ENCODE data around the gene OPRL1. TPM values are rescaled to one million over a fixed set of nuclear protein-coding genes. Genes with fewer than 3 reads are reported as not detected.
A peak's percentile ranks its signal among the peaks of the same experiment; 100 is the strongest.

The OPRL1 gene
- total RNA-seq (ENCODE audit: unreplicated experiment): 10.2 TPM
- long read RNA-seq, partial matches to known transcripts: 0 of 1 reads
- long read RNA-seq, other reads (novel, unspliced or antisense): 0 of 1 reads

- DNase-seq (ENCODE audit: low spot score): no peak
- Mint-ChIP-seq H3K4me1 (ENCODE audit: unreplicated experiment) (peaks cover 25% of the 10 kb centered on the region), H3K27ac (ENCODE audit: unreplicated experiment) (no peak within 1 kb of the TSS), H3K36me3 (ENCODE audit: low read depth, unreplicated experiment) (peaks cover under 1% of the 10 kb centered on the region), H3K9me3 (ENCODE audit: unreplicated experiment) (no peaks in the 10 kb centered on the region), H3K4me3 (ENCODE audit: unreplicated experiment) (peak within 1 kb of the TSS; percentile 94), H3K27me3 (ENCODE audit: unreplicated experiment) (peaks cover 15% of the 10 kb centered on the region)
- no peak for TF ChIP-seq CTCF (IDR thresholded peaks at IDR 0.05; ENCODE audit: unreplicated experiment)
Observed at GRCh38 chr20:64080013-64080812, at the start of gene OPRL1. OPRL1 (plus strand) TSS chr20:64080082; CDS start chr20:64092721, 12,639 bp downstream.

GRCh38 chr20:64030371-64031134 is 49.3 kb upstream of the OPRL1 start:
- peak overlapping the region; percentile 54 for H3K27ac Mint-ChIP-seq (ENCODE audit: unreplicated experiment)

GRCh38 chr20:64031822-64032314 is 48.0 kb upstream of the OPRL1 start:
- H3K4me1 Mint-ChIP-seq (ENCODE audit: unreplicated experiment): peaks cover 10% of the 10 kb centered on the region
- no peak for DNase-seq (ENCODE audit: low spot score)
- peak overlapping the region; percentile 31 for H3K4me3 Mint-ChIP-seq (ENCODE audit: unreplicated experiment)
- no peak for TF ChIP-seq CTCF (IDR thresholded peaks at IDR 0.05; ENCODE audit: unreplicated experiment)
- H3K27me3 Mint-ChIP-seq (ENCODE audit: unreplicated experiment): peaks cover 19% of the 10 kb centered on the region
- no peak overlapping the region for H3K27ac Mint-ChIP-seq (ENCODE audit: unreplicated experiment)
- peaks cover 27% of the 10 kb centered on the region for H3K36me3 Mint-ChIP-seq (ENCODE audit: low read depth, unreplicated experiment)
- no peaks in the 10 kb centered on the region for H3K9me3 Mint-ChIP-seq (ENCODE audit: unreplicated experiment)

More at GRCh38 chr20:64030371-64031134, 49.3 kb upstream of the OPRL1 start:
- no peak for TF ChIP-seq CTCF (IDR thresholded peaks at IDR 0.05; ENCODE audit: unreplicated experiment)
- no peak for DNase-seq (ENCODE audit: low spot score)
- Mint-ChIP-seq H3K4me1 (ENCODE audit: unreplicated experiment) (peaks cover 10% of the 10 kb centered on the region), H3K27me3 (ENCODE audit: unreplicated experiment) (peaks cover 19% of the 10 kb centered on the region), H3K9me3 (ENCODE audit: unreplicated experiment) (no peaks in the 10 kb centered on the region), H3K4me3 (ENCODE audit: unreplicated experiment) (peak overlapping the region; percentile 32), H3K36me3 (ENCODE audit: low read depth, unreplicated experiment) (peaks cover 33% of the 10 kb centered on the region)

GRCh38 chr20:64032706-64033624 is 46.9 kb upstream of the OPRL1 start:
- DNase-seq (ENCODE audit: low spot score): no peak

More at GRCh38 chr20:64032706-64033624, 46.9 kb upstream of the OPRL1 start:
- peaks cover 18% of the 10 kb centered on the region for H3K36me3 Mint-ChIP-seq (ENCODE audit: low read depth, unreplicated experiment)
- TF ChIP-seq CTCF (IDR thresholded peaks at IDR 0.05; ENCODE audit: unreplicated experiment): no peak
- no peak overlapping the region for H3K4me3 Mint-ChIP-seq (ENCODE audit: unreplicated experiment)
- H3K27ac Mint-ChIP-seq (ENCODE audit: unreplicated experiment): no peak overlapping the region
- peaks cover 17% of the 10 kb centered on the region for H3K27me3 Mint-ChIP-seq (ENCODE audit: unreplicated experiment)
- H3K9me3 Mint-ChIP-seq (ENCODE audit: unreplicated experiment): no peaks in the 10 kb centered on the region
- peaks cover 13% of the 10 kb centered on the region for H3K4me1 Mint-ChIP-seq (ENCODE audit: unreplicated experiment)

All from endothelial cell (in vitro differentiated cells).